HFF-Myc (cell line): ENCODE measurements around the gene OLIG2.

Experiments
- DNase-seq: peaks from one replicate; pipeline ENCODE4 v3.0.0-alpha.2; 2011; ENCODE audit warnings: low read depth; ENCODE audit errors: extremely low read depth
- H3K4me3 ChIP-seq: replicated peaks from 2 replicates; pipeline ENCODE4 v1.5.1; 2011; ENCODE audit warnings: low read depth, mild to moderate bottlenecking, control low read depth, low read length
- TF ChIP-seq, protein P1 (sequence below): IDR thresholded peaks from 2 replicates; pipeline ENCODE4 v1.5.1; 2012; ENCODE audit warnings: mild to moderate bottlenecking, low read depth, low read length, control low read depth; ENCODE audit errors: missing control alignments

The OLIG2 gene

DNA sequence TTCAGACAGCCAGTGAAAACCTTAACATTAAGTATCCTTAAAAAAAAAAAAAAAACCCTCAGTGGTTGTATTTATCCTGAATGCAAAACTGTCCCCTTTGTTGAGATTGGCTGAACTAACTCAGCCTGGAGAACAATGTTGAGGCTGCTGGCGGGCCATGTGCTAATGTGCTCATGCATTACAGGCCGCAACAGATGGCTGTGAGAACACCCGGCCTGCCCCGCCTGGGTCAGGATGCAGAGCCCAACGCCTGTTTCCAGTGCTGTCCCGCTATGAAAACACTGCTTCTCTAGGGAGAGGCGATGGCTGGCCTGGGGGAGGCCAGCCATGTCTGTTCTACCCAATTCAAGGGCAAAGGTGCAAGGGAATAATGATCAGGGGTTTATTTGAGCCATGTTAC is 13.8 kb downstream of the OLIG2 start:
- no peak for DNase-seq
- TF ChIP-seq, protein P1, sequence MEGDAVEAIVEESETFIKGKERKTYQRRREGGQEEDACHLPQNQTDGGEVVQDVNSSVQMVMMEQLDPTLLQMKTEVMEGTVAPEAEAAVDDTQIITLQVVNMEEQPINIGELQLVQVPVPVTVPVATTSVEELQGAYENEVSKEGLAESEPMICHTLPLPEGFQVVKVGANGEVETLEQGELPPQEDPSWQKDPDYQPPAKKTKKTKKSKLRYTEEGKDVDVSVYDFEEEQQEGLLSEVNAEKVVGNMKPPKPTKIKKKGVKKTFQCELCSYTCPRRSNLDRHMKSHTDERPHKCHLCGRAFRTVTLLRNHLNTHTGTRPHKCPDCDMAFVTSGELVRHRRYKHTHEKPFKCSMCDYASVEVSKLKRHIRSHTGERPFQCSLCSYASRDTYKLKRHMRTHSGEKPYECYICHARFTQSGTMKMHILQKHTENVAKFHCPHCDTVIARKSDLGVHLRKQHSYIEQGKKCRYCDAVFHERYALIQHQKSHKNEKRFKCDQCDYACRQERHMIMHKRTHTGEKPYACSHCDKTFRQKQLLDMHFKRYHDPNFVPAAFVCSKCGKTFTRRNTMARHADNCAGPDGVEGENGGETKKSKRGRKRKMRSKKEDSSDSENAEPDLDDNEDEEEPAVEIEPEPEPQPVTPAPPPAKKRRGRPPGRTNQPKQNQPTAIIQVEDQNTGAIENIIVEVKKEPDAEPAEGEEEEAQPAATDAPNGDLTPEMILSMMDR: no peak
- no peak overlapping the region for H3K4me3 ChIP-seq

DNA sequence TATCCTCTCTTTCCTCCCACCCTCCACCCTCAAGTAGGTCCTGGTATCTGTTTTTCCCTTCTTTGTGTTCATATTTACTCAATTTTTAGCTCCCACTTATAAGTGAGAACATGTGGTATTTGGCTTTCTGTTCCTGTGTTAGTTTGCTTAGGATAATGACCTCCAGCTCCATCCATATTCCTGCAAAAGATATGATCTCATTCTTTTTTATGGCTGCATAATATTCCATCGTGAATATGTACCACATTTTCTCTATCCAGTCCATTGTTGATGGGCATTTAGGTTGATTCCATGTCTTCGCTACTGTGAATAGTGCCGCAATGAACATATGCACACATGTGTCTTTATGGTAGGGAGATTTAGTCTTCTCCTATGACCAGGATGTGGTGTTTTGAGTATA is 14.5 kb downstream of the OLIG2 start:
- no peak for DNase-seq
- H3K4me3 ChIP-seq: no peak overlapping the region
- TF ChIP-seq, protein P1: no peak

GRCh38 chr21:33041981-33042380 is 16.2 kb downstream of the OLIG2 start:
- TF ChIP-seq, protein P1: no peak
- no peak for DNase-seq
- H3K4me3 ChIP-seq: no peak overlapping the region

GRCh38 chr21:33042812-33043211 is 17.1 kb downstream of the OLIG2 start:
- peak; percentile 58 for DNase-seq
- TF ChIP-seq, protein P1: no peak
- H3K4me3 ChIP-seq: no peak overlapping the region

DNA sequence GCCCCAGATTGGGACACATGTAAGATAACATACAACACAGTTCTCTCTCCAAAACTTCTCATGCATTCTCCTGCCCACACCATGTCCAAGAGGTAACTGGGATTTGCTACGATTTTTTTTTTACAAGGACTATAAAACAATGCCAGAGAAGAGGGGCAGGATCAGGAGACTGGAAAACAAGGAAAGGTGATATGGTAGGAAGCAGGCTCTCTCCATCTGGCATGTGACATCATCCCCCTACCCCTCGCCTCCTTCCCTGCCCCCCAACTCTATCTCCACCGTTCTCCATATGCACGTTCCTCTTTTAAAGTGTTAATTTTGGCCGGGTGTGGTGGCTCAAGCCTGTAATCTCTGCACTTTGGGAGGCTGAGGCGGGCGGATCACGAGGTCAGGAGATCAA is 20.7 kb downstream of the OLIG2 start:
- no peak for DNase-seq
- TF ChIP-seq, protein P1: no peak

GRCh38 chr21:33047231-33047630 is 21.5 kb downstream of the OLIG2 start:
- no peak for DNase-seq
- TF ChIP-seq, protein P1: no peak

More for the DNA sequence above, 20.7 kb downstream of the OLIG2 start:
- H3K4me3 ChIP-seq: no peak overlapping the region

DNA sequence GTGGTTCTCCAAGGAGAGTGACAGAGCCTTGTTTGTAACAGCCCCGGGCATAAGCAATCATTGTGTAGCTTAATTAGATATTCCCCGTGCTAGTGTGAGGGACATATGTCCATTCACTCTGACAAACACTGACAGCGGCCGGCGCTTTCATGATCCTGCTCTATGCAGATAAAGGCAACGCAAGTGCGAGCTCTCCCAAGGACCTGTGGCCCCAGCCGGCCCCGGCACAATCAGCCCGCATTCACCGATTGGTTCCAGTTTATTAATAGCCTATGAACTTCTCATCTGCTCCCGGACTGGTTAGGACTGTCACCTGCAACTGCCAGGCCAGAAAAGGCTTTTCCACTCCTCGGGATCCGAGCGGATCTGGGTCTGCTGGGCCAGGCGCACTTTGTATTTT is 26.2 kb downstream of the OLIG2 start:
- H3K4me3 ChIP-seq: no peak overlapping the region
- TF ChIP-seq, protein P1: no peak
- DNase-seq: no peak

More at GRCh38 chr21:33047231-33047630, 21.5 kb downstream of the OLIG2 start:
- no peak overlapping the region for H3K4me3 ChIP-seq
